ENCODE measurements around the gene FNIP1.

DNA sequence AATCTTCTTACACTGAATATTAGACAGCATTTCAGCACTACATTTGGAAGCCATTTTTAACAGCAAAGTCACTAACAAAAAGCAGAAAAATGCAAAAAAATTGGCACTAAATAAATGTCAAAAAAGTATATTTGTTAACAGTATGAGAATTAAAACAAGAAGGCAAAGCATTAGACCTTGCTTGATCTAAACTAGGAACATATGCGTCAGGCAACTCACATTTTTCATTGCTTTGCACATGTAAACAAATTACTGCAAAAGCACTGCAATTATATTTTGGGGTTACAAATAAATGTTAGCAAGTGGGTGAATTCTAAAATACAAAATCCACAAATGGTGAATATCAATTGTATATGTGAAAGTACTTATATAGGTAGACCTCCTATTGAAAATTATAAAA, 112.8 kb downstream of the FNIP1 start:
- TF ChIP-seq, protein P1, sequence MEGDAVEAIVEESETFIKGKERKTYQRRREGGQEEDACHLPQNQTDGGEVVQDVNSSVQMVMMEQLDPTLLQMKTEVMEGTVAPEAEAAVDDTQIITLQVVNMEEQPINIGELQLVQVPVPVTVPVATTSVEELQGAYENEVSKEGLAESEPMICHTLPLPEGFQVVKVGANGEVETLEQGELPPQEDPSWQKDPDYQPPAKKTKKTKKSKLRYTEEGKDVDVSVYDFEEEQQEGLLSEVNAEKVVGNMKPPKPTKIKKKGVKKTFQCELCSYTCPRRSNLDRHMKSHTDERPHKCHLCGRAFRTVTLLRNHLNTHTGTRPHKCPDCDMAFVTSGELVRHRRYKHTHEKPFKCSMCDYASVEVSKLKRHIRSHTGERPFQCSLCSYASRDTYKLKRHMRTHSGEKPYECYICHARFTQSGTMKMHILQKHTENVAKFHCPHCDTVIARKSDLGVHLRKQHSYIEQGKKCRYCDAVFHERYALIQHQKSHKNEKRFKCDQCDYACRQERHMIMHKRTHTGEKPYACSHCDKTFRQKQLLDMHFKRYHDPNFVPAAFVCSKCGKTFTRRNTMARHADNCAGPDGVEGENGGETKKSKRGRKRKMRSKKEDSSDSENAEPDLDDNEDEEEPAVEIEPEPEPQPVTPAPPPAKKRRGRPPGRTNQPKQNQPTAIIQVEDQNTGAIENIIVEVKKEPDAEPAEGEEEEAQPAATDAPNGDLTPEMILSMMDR (IDR thresholded peaks at IDR 0.05 in 2 of 3, conservative IDR thresholded peaks at IDR 0.05 in 1 of 3; ENCODE audit: borderline replicate concordance in 1 of 3, insufficient read depth in 1 of 3, low read depth in 2 of 3, low read length in 2 of 3) = no peak
- no peak for TF ChIP-seq POLR2A (IDR thresholded peaks at IDR 0.05; ENCODE audit: borderline replicate concordance, extremely low read depth, insufficient read depth, insufficient read length)
- TF ChIP-seq CEBPB (IDR thresholded peaks at IDR 0.05; ENCODE audit: low read depth) = no peak
- no peak for TF ChIP-seq EZH2 (IDR thresholded peaks at IDR 0.05)

Data from HCT116 (cell line).